Motor neuron (in vitro differentiated cells): ENCODE results near the gene PHF14. TPM values are rescaled to one million over a fixed set of nuclear protein-coding genes. Genes with fewer than 3 reads are reported as not detected.
A peak's percentile ranks its signal among the peaks of the same experiment; 100 is the strongest.

Source experiments
- ATAC-seq, 8 experiments: fragments of 200-7000 bp; cut with Tn5 transposase; replicated peaks in 6 of 8; 2 replicates each; pipeline ENCODE4 v1.8.0; 2021; ENCODE audit warnings: mild to moderate bottlenecking in 8 of 8, moderate library complexity in 8 of 8
- H3K27ac ChIP-seq, 2 donors: fragments of 250-450 bp; sonication (Bioruptor Pico); 2 replicates each; pipeline ENCODE4 v1.9.0; 2021; ENCODE audit warnings: antibody characterized with exemption in 2 of 2, mild to moderate bottlenecking in 2 of 2, moderate library complexity in 1 of 2
- H3K4me1 ChIP-seq, 2 donors: fragments of 250-450 bp; sonication (Bioruptor Pico); replicated peaks in 1 of 2; 2 replicates each; pipeline ENCODE4 v1.6.1; 2021; ENCODE audit warnings: antibody characterized with exemption in 2 of 2, mild to moderate bottlenecking in 2 of 2, moderate library complexity in 1 of 2
- H3K4me3 ChIP-seq, 5 donors: fragments of 250-450 bp; sonication (Bioruptor Pico); 2 replicates each; pipeline ENCODE4 v1.9.0; 2021; ENCODE audit warnings: antibody characterized with exemption in 5 of 5, mild to moderate bottlenecking in 5 of 5, moderate library complexity in 4 of 5
- WGBS, 10 experiments: fragments of 450-650 bp; shearing (Covaris generic); methylation state at CpG; one replicate each; pipeline ENCODE4 v1.0.0; 2022; 5-methylcytosine and 5-hydroxymethylcytosine counted together
- in situ Hi-C, 9 experiments: fragments of 400-800 bp; cut with MboI; loops; one replicate each; pipeline ENCODE4 v1.15.0; 2021; ENCODE audit warnings: low sequenced_read_pairs in 9 of 9, low pct_unique_long_range_greater_than_20kb in 2 of 9; ENCODE audit not compliant: unreplicated experiment in 9 of 9
- total RNA-seq, 8 experiments: library from RNA; unstranded; fragments of 300-600 nt; gene quantifications; 2 replicates each; pipeline versions ENCODE4 v1.2.3 to v1.2.4, GENCODE V29; 2022

PHF14 gene
- total RNA-seq, 8 experiments from 2014 or later = 34.9 to 101 (median 77.4) TPM

- in situ Hi-C loops = no loop called here
- no peak overlapping the region for H3K4me3 ChIP-seq
- WGBS, 10 experiments = 64 to 100% (median 87%) methylated on average over 2 to 4 of the region's 4 CpGs; no CpG with 5 or more reads in 1 of the 10 experiments
- no peak overlapping the region for H3K27ac ChIP-seq
- ATAC-seq = no peak
- peaks cover 4 to 42% of the 10 kb centered on the region in 2 donors for H3K4me1 ChIP-seq
These were observed 197.3 kb downstream of the PHF14 start for GRCh38 chr7:11170863-11171568.

GRCh38 chr7:11171569-11172192 lies 198.0 kb downstream of the PHF14 start:
- no peak overlapping the region for H3K4me3 ChIP-seq
- H3K27ac ChIP-seq = peak overlapping the region in 1 of 2 donors; percentile 6
- in situ Hi-C loops = no loop called here
- peaks cover 4 to 47% of the 10 kb centered on the region in 2 donors for H3K4me1 ChIP-seq
- ATAC-seq = no peak
- WGBS, 10 experiments = 26 to 100% (median 91%) methylated on average over 1 to 5 of the region's 5 CpGs

GRCh38 chr7:11172835-11173234 lies 199.2 kb downstream of the PHF14 start:
- peak in 3 of 8 experiments; percentile 60 to 76 (median 66) for ATAC-seq
- in situ Hi-C loops = no loop called here
- Histone ChIP-seq H3K4me1 (peaks cover 4 to 55% of the 10 kb centered on the region in 2 donors), H3K27ac (no peak overlapping the region), H3K4me3 (no peak overlapping the region)
- 13 to 97% (median 68%) methylated on average over 1 to 4 of the region's 4 CpGs; no CpG with 5 or more reads in 2 of the 10 experiments for WGBS, 10 experiments

- in situ Hi-C loops = no loop called here
- peaks cover 4 to 32% of the 10 kb centered on the region in 2 donors for H3K4me1 ChIP-seq
- no peak overlapping the region for H3K4me3 ChIP-seq
- ATAC-seq = no peak
- H3K27ac ChIP-seq = no peak overlapping the region
- WGBS, 10 experiments = 65 to 100% (median 81%) methylated on average over 1 to 3 of the region's 3 CpGs; no CpG with 5 or more reads in 1 of the 10 experiments
These were observed 201.7 kb downstream of the PHF14 start for GRCh38 chr7:11175371-11175770.

GRCh38 chr7:11175887-11176286 lies 202.2 kb downstream of the PHF14 start:
- WGBS, 10 experiments = 50 to 100% (median 84%) methylated on average over 1 to 3 of the region's 3 CpGs; no CpG with 5 or more reads in 2 of the 10 experiments
- in situ Hi-C loops = no loop called here
- H3K27ac ChIP-seq = no peak overlapping the region
- no peak for ATAC-seq
- H3K4me3 ChIP-seq = no peak overlapping the region
- peaks cover 4 to 27% of the 10 kb centered on the region in 2 donors for H3K4me1 ChIP-seq

GRCh38 chr7:11176985-11177555 lies 203.4 kb downstream of the PHF14 start:
- Histone ChIP-seq H3K27ac (no peak overlapping the region), H3K4me1 (peaks cover 0 to 22% of the 10 kb centered on the region in 2 donors), H3K4me3 (no peak overlapping the region)
- in situ Hi-C loops = no loop called here
- ATAC-seq = peak in 5 of 8 experiments; percentile 25 to 75 (median 62)
- 45 to 100% (median 71%) methylated on average over 1 of the region's 1 CpG; no CpG with 5 or more reads in 2 of the 10 experiments for WGBS, 10 experiments

- Histone ChIP-seq H3K27ac (no peak overlapping the region), H3K4me3 (no peak overlapping the region), H3K4me1 (peaks cover 0 to 22% of the 10 kb centered on the region in 2 donors)
- in situ Hi-C loops = no loop called here
- peak in 1 of 8 experiments; percentile 27 for ATAC-seq
- 29 to 100% (median 74%) methylated on average over 1 to 3 of the region's 3 CpGs for WGBS, 10 experiments
These were observed 204.1 kb downstream of the PHF14 start for GRCh38 chr7:11177793-11178192.

- Histone ChIP-seq H3K4me1 (peaks cover 0 to 15% of the 10 kb centered on the region in 2 donors), H3K27ac (no peak overlapping the region), H3K4me3 (no peak overlapping the region)
- ATAC-seq = peak in 1 of 8 experiments; percentile 19
- in situ Hi-C loops = no loop called here
- 57 to 100% (median 71%) methylated on average over 1 to 10 of the region's 10 CpGs for WGBS, 10 experiments
These were observed 207.9 kb downstream of the PHF14 start for GRCh38 chr7:11181590-11181989.

- WGBS, 10 experiments = 0 to 60% (median 6%) methylated on average over 1 of the region's 1 CpG; no CpG with 5 or more reads in 4 of the 10 experiments
- Histone ChIP-seq H3K4me1 (peaks cover 0 to 6% of the 10 kb centered on the region in 2 donors), H3K4me3 (no peak overlapping the region), H3K27ac (no peak overlapping the region)
- peak in 1 of 8 experiments; percentile 22 for ATAC-seq
- in situ Hi-C loops = no loop called here
These were observed 209.1 kb downstream of the PHF14 start for GRCh38 chr7:11182736-11183135.

GRCh38 chr7:11185179-11185815 lies 211.6 kb downstream of the PHF14 start:
- in situ Hi-C loops = no loop called here

GRCh38 chr7:11188529-11189310 lies 215.0 kb downstream of the PHF14 start:
- Histone ChIP-seq H3K27ac (no peak overlapping the region), H3K4me1 (peaks cover 0 to 7% of the 10 kb centered on the region in 2 donors), H3K4me3 (no peak overlapping the region)
- in situ Hi-C loops = no loop called here
- no peak for ATAC-seq
- WGBS, 10 experiments = 70 to 89% (median 83%) methylated on average over 2 to 7 of the region's 8 CpGs

More at GRCh38 chr7:11185179-11185815, 211.6 kb downstream of the PHF14 start:
- 0 to 80% (median 50%) methylated on average over 1 to 4 of the region's 4 CpGs; no CpG with 5 or more reads in 1 of the 10 experiments for WGBS, 10 experiments
- Histone ChIP-seq H3K4me3 (no peak overlapping the region), H3K27ac (no peak overlapping the region), H3K4me1 (peaks cover 0 to 6% of the 10 kb centered on the region in 2 donors)
- peak in 3 of 8 experiments; percentile 50 to 95 (median 73) for ATAC-seq

- peaks cover 0 to 7% of the 10 kb centered on the region in 2 donors for H3K4me1 ChIP-seq
- 9 to 100% (median 62%) methylated on average over 2 to 3 of the region's 3 CpGs; no CpG with 5 or more reads in 1 of the 10 experiments for WGBS, 10 experiments
- in situ Hi-C loops = no loop called here
- no peak overlapping the region for H3K4me3 ChIP-seq
- peak in 1 of 8 experiments; percentile 17 for ATAC-seq
- H3K27ac ChIP-seq = no peak overlapping the region
These were observed 217.4 kb downstream of the PHF14 start for GRCh38 chr7:11191081-11191480.
